ENCODE data around the gene GPRC5B.

GRCh38 chr16:19808061-19808641, 76.5 kb downstream of the GPRC5B start:
- TF ChIP-seq CTCF (IDR thresholded peaks at IDR 0.05) = no peak
- no peak for TF ChIP-seq POLR2A (IDR thresholded peaks at IDR 0.05)

Data from thyroid gland (tissue), 4 donors.